Measurements from ENCODE around the gene LZIC. TPM values are rescaled to one million over a fixed set of nuclear protein-coding genes. Genes with fewer than 3 reads are reported as not detected.
A peak's percentile ranks its signal among the peaks of the same experiment; 100 is the strongest.
"Not testable (repeated sequence)": the region's sequence is repeated elsewhere in the genome, so short reads cannot be mapped to it uniquely, and the experiment has no call there.

LZIC gene
- total RNA-seq, 2 donors from 2014 or later, result 40.6 to 47.2 TPM

- no peaks in the 10 kb centered on the region for H3K4me1 ChIP-seq
- intact Hi-C loops (cut with DNase I), result no loop called here
- no peaks in the 10 kb centered on the region for H3K9me3 ChIP-seq
- H3K36me3 ChIP-seq, result no peaks in the 10 kb centered on the region
- no peaks in the 10 kb centered on the region for H3K27me3 ChIP-seq
- H3K4me3 ChIP-seq, result no peak overlapping the region
- H3K27ac ChIP-seq, result no peak overlapping the region
- DNase-seq, result no peak
- TF ChIP-seq CTCF (IDR thresholded peaks at IDR 0.05), result no peak
- H3K9ac ChIP-seq (ENCODE audit: low read depth in 2 of 2, low read length in 2 of 2), result no peak overlapping the region
Measured at GRCh38 chr1:9917901-9918300, 25.3 kb downstream of the LZIC start.

- H3K27ac ChIP-seq; DNase-seq; H3K9me3 ChIP-seq; H3K9ac ChIP-seq (ENCODE audit: low read depth in 2 of 2, low read length in 2 of 2); intact Hi-C loops (cut with DNase I); H3K4me3 ChIP-seq; H3K27me3 ChIP-seq; H3K36me3 ChIP-seq; H3K4me1 ChIP-seq: not testable (repeated sequence)
Measured at GRCh38 chr1:9917495-9917894, 25.7 kb downstream of the LZIC start.

GRCh38 chr1:9916452-9916851 lies 26.7 kb downstream of the LZIC start:
- peaks cover under 1% of the 10 kb centered on the region for H3K4me1 ChIP-seq
- H3K27ac ChIP-seq, result no peak overlapping the region
- no peak overlapping the region for H3K9ac ChIP-seq (ENCODE audit: low read depth in 2 of 2, low read length in 2 of 2)
- intact Hi-C loops (cut with DNase I), result no loop called here
- H3K9me3 ChIP-seq, result no peaks in the 10 kb centered on the region
- H3K27me3 ChIP-seq, result no peaks in the 10 kb centered on the region
- no peak for DNase-seq
- no peak for TF ChIP-seq CTCF (IDR thresholded peaks at IDR 0.05)
- no peaks in the 10 kb centered on the region for H3K36me3 ChIP-seq
- H3K4me3 ChIP-seq, result no peak overlapping the region

GRCh38 chr1:9914610-9914937 lies 28.6 kb downstream of the LZIC start:
- H3K4me1 ChIP-seq, result peaks cover 4% of the 10 kb centered on the region
- TF ChIP-seq CTCF (IDR thresholded peaks at IDR 0.05), result no peak
- H3K9me3 ChIP-seq, result no peaks in the 10 kb centered on the region
- no peak for DNase-seq
- H3K9ac ChIP-seq (ENCODE audit: low read depth in 2 of 2, low read length in 2 of 2), result no peak overlapping the region
- intact Hi-C loops (cut with DNase I), result loop anchor here (5.0 kb wide), 1 partner anchor 37 kb away; no protein-coding TSS in a partner anchor
- no peak overlapping the region for H3K4me3 ChIP-seq
- H3K27me3 ChIP-seq, result no peaks in the 10 kb centered on the region
- H3K36me3 ChIP-seq, result no peaks in the 10 kb centered on the region
- no peak overlapping the region for H3K27ac ChIP-seq

- Histone ChIP-seq H3K9me3 (no peaks in the 10 kb centered on the region), H3K4me3 (no peak overlapping the region), H3K27me3 (no peaks in the 10 kb centered on the region), H3K9ac (ENCODE audit: low read depth in 2 of 2, low read length in 2 of 2) (peak overlapping the region in 1 of 2 donors; percentile 40), H3K36me3 (no peaks in the 10 kb centered on the region), H3K4me1 (peaks cover 4% of the 10 kb centered on the region), H3K27ac (peak overlapping the region; percentile 35)
- peak; percentile 53 for DNase-seq
- no peak for TF ChIP-seq CTCF (IDR thresholded peaks at IDR 0.05)
- intact Hi-C loops (cut with DNase I), result loop anchor here (5.0 kb wide), 1 partner anchor 35 kb away; no protein-coding TSS in a partner anchor
Measured at GRCh38 chr1:9912264-9912936, 30.8 kb downstream of the LZIC start.

- Histone ChIP-seq H3K27ac (peak overlapping the region; percentile 89), H3K4me3 (peak overlapping the region; percentile 51), H3K36me3 (no peaks in the 10 kb centered on the region), H3K4me1 (peaks cover 4% of the 10 kb centered on the region), H3K9ac (ENCODE audit: low read depth in 2 of 2, low read length in 2 of 2) (peak overlapping the region; percentile 53 to 68), H3K27me3 (no peaks in the 10 kb centered on the region), H3K9me3 (no peaks in the 10 kb centered on the region)
- peak; percentile 100 for DNase-seq
- intact Hi-C loops (cut with DNase I), result loop anchor here (5.0 kb wide), 1 partner anchor 33 kb away; no protein-coding TSS in a partner anchor
- TF ChIP-seq CTCF (IDR thresholded peaks at IDR 0.05), result no peak
Measured at GRCh38 chr1:9910423-9911178, 32.6 kb downstream of the LZIC start.
